Endothelial cell of umbilical vein (primary cell): ENCODE data around the gene TMEM184B.

Source experiments
- CTCF ChIP-seq, 2 donors: IDR thresholded peaks; 1 replicate in 1 of 2; 2 replicates in 1 of 2; pipeline ENCODE4 v1.5.1; 2011; ENCODE audit warnings: low read length in 2 of 2, mild to moderate bottlenecking in 2 of 2, moderate library complexity in 2 of 2, control low read depth in 1 of 2, inconsistent platforms in 1 of 2, low read depth in 1 of 2; ENCODE audit not compliant: insufficient read depth in 1 of 2; ENCODE audit errors: extremely low read depth in 1 of 2
- EZH2 ChIP-seq: IDR thresholded peaks from 2 replicates; pipeline ENCODE4 v1.6.1; 2012; ENCODE audit warnings: borderline replicate concordance, low read depth, mild to moderate bottlenecking, moderate library complexity, low read length, inconsistent platforms; ENCODE audit not compliant: severe bottlenecking
- MYC ChIP-seq: IDR thresholded peaks from one replicate; pipeline ENCODE4 v1.6.1; 2011; ENCODE audit warnings: mild to moderate bottlenecking, low read depth, low read length

DNA sequence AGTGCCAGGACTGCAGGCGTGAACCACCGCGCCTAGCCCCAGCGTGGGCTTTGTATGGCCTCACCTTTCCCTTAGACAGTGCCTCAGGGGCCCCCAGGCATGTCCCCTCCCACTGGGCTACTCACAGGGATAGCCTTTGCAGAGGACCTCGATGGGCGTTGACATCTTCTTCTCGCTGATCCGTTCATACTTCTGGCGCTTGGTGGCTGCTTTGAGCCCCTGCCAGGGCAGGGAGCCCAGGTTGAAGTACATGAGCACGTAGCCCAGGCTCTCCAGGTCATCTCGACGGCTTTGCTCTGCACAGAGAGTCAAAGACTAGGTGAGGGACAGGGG is 26.9 kb upstream of the TMEM184B start:
- TF ChIP-seq CTCF (IDR thresholded peaks at IDR 0.05; ENCODE audit: extremely low read depth in 1 of 2, insufficient read depth in 1 of 2, low read depth in 1 of 2, low read length in 2 of 2): no peak
- TF ChIP-seq EZH2: no peak
- TF ChIP-seq MYC: no peak
